DND-41 (cell line): Measurements from ENCODE around the gene ICA1.

Source experiments
- ATAC-seq: fragments of 200-7000 bp; cut with Tn5 transposase; 3 replicates; pipeline ENCODE4 v1.9.1; 2021; ENCODE audit warnings: low read depth; ENCODE audit not compliant: insufficient read depth
- DNase-seq: peaks from one replicate; pipeline ENCODE4 v3.0.0-alpha.2; 2020
- H2AFZ ChIP-seq: 2 replicates; pipeline ENCODE4 v1.6.0; 2012; ENCODE audit warnings: low read depth, low read length
- H3K27ac ChIP-seq: 2 replicates; pipeline ENCODE4 v1.5.1; 2012; ENCODE audit warnings: low read length, inconsistent platforms
- H3K27me3 ChIP-seq: fragments of 200-600 bp; sonication (generic); 2 replicates; pipeline ENCODE4 v1.6.0; 2012; ENCODE audit warnings: low read length, mild to moderate bottlenecking, inconsistent platforms; ENCODE audit not compliant: insufficient read depth, poor library complexity
- H3K36me3 ChIP-seq: 2 replicates; pipeline ENCODE4 v1.5.1; 2012; ENCODE audit warnings: low read length, inconsistent platforms; ENCODE audit not compliant: insufficient read depth
- H3K4me1 ChIP-seq: 2 replicates; pipeline ENCODE4 v1.5.1; 2012; ENCODE audit warnings: mild to moderate bottlenecking, low read length; ENCODE audit not compliant: insufficient read depth
- H3K4me2 ChIP-seq: 2 replicates; pipeline ENCODE4 v1.6.0; 2012; ENCODE audit warnings: mild to moderate bottlenecking, moderate library complexity, low read length, inconsistent platforms; ENCODE audit not compliant: insufficient read depth
- H3K4me3 ChIP-seq, 2 experiments: fragments of 200-600 bp in 1 of 2; shearing (Covaris generic) in 1 of 2; 2 replicates each; pipeline ENCODE4 v1.5.1; 2012 to 2016; ENCODE audit warnings: inconsistent platforms in 2 of 2, low read length in 2 of 2, mild to moderate bottlenecking in 2 of 2, low read depth in 1 of 2, moderate library complexity in 1 of 2
- H3K79me2 ChIP-seq: 2 replicates; pipeline ENCODE4 v1.6.0; 2012; ENCODE audit warnings: low read length, inconsistent platforms; ENCODE audit not compliant: insufficient read depth
- H3K9ac ChIP-seq: 2 replicates; pipeline ENCODE4 v1.6.0; 2012; ENCODE audit warnings: low read depth, mild to moderate bottlenecking, inconsistent platforms, low read length, moderate library complexity
- H3K9me3 ChIP-seq: 2 replicates; pipeline ENCODE4 v1.5.1; 2012; ENCODE audit warnings: low read length, moderate library complexity, mild to moderate bottlenecking, inconsistent platforms; ENCODE audit not compliant: insufficient read depth, severe bottlenecking
- H4K20me1 ChIP-seq: 2 replicates; pipeline ENCODE4 v1.6.0; 2012; ENCODE audit warnings: low read length; ENCODE audit not compliant: insufficient read depth
- EZH2 ChIP-seq: IDR thresholded peaks from 3 replicates; pipeline ENCODE4 v1.6.1; 2012; ENCODE audit warnings: borderline replicate concordance, low read depth, mild to moderate bottlenecking, moderate library complexity, low read length, inconsistent platforms; ENCODE audit not compliant: severe bottlenecking
- TF ChIP-seq, protein P1 (sequence below): IDR thresholded peaks from 2 replicates; pipeline ENCODE4 v1.5.1; 2012; ENCODE audit warnings: borderline replicate concordance, low read length, moderate library complexity, mild to moderate bottlenecking; ENCODE audit not compliant: poor library complexity, severe bottlenecking; ENCODE audit errors: extremely low read depth

ICA1 gene

DNA sequence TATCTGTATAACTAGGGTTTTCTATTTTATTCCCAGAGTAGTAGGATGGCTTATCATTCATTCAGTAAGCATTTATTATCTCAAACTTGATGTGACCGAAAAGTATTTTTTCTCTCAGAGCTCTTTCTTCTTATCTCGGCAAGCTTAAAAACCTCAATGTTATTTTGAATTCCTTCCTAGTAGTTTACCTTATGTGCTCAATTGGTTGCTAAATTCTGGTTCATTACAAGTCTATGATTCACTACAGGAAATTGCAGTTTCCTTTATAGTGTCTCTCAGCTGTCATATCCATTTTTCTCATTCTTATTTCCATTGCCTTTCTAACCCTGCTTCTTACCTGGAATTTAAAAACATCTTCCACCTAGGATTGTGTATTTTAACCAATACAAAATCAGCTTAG is 12.6 kb upstream of the ICA1 start:
- no peaks in the 10 kb centered on the region for H3K9me3 ChIP-seq
- TF ChIP-seq, protein P1, sequence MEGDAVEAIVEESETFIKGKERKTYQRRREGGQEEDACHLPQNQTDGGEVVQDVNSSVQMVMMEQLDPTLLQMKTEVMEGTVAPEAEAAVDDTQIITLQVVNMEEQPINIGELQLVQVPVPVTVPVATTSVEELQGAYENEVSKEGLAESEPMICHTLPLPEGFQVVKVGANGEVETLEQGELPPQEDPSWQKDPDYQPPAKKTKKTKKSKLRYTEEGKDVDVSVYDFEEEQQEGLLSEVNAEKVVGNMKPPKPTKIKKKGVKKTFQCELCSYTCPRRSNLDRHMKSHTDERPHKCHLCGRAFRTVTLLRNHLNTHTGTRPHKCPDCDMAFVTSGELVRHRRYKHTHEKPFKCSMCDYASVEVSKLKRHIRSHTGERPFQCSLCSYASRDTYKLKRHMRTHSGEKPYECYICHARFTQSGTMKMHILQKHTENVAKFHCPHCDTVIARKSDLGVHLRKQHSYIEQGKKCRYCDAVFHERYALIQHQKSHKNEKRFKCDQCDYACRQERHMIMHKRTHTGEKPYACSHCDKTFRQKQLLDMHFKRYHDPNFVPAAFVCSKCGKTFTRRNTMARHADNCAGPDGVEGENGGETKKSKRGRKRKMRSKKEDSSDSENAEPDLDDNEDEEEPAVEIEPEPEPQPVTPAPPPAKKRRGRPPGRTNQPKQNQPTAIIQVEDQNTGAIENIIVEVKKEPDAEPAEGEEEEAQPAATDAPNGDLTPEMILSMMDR: no peak
- TF ChIP-seq EZH2: no peak
- H3K27me3 ChIP-seq: peaks cover 12% of the 10 kb centered on the region
- H4K20me1 ChIP-seq: no peaks in the 10 kb centered on the region
- no peaks in the 10 kb centered on the region for H3K4me1 ChIP-seq
- no peaks in the 10 kb centered on the region for H3K79me2 ChIP-seq
- no peak overlapping the region for H3K9ac ChIP-seq
- ATAC-seq: no peak
- no peaks in the 10 kb centered on the region for H3K36me3 ChIP-seq
- no peak overlapping the region for H3K4me2 ChIP-seq
- DNase-seq: no peak
- H3K27ac ChIP-seq: no peak overlapping the region
- no peak overlapping the region for H2AFZ ChIP-seq
- H3K4me3 ChIP-seq: no peak overlapping the region

GRCh38 chr7:8271960-8272359 is 10.0 kb upstream of the ICA1 start:
- TF ChIP-seq EZH2: no peak
- TF ChIP-seq, protein P1: no peak
- Histone ChIP-seq H3K27ac (no peak overlapping the region), H3K27me3 (peaks cover 19% of the 10 kb centered on the region), H3K4me3 (no peak overlapping the region), H3K4me1 (no peaks in the 10 kb centered on the region), H2AFZ (no peak overlapping the region), H3K36me3 (no peaks in the 10 kb centered on the region), H3K79me2 (no peaks in the 10 kb centered on the region), H4K20me1 (no peaks in the 10 kb centered on the region), H3K9ac (no peak overlapping the region), H3K9me3 (no peaks in the 10 kb centered on the region), H3K4me2 (no peak overlapping the region)
- ATAC-seq (no peak), DNase-seq (no peak)

- ATAC-seq (no peak), DNase-seq (no peak)
- no peak overlapping the region for H3K9ac ChIP-seq
- no peaks in the 10 kb centered on the region for H4K20me1 ChIP-seq
- H3K36me3 ChIP-seq: no peaks in the 10 kb centered on the region
- H3K79me2 ChIP-seq: no peaks in the 10 kb centered on the region
- no peak overlapping the region for H3K27ac ChIP-seq
- H3K27me3 ChIP-seq: peaks cover 60% of the 10 kb centered on the region
- TF ChIP-seq, protein P1: no peak
- TF ChIP-seq EZH2: no peak
- H3K4me3 ChIP-seq: no peak overlapping the region
- H3K9me3 ChIP-seq: no peaks in the 10 kb centered on the region
- no peak overlapping the region for H2AFZ ChIP-seq
- no peak overlapping the region for H3K4me2 ChIP-seq
- peaks cover 7% of the 10 kb centered on the region for H3K4me1 ChIP-seq
These were observed 1.1 kb upstream of the ICA1 start for GRCh38 chr7:8263048-8263447.

- peak; percentile 91 for TF ChIP-seq EZH2
- TF ChIP-seq, protein P1: no peak
- Histone ChIP-seq H3K79me2 (no peaks in the 10 kb centered on the region), H4K20me1 (no peaks in the 10 kb centered on the region), H2AFZ (peak overlapping the region; percentile 59), H3K4me3 (peak overlapping the region in 1 of 2 experiments; percentile 42; a peak in 2 of 4 replicates), H3K27me3 (peaks cover 60% of the 10 kb centered on the region), H3K9me3 (no peaks in the 10 kb centered on the region), H3K4me1 (peaks cover 7% of the 10 kb centered on the region), H3K27ac (no peak overlapping the region), H3K9ac (no peak overlapping the region), H3K4me2 (peak overlapping the region; percentile 56), H3K36me3 (no peaks in the 10 kb centered on the region)
- ATAC-seq: 0 out of 3 replicates have a peak, but pooled peaks have one; percentile 47
- peak; percentile 8 for DNase-seq
These were observed 884 bp downstream of the ICA1 start for GRCh38 chr7:8260871-8261694.
